GM12865 (cell line): ENCODE results near the gene KRT85.

ENCODE experiments used
- DNase-seq: peaks from one replicate; pipeline ENCODE4 v3.0.0; 2010; ENCODE audit warnings: low read depth
- H3K4me3 ChIP-seq: 2 replicates; pipeline ENCODE4 v1.5.1; 2011; ENCODE audit warnings: mild to moderate bottlenecking, low read depth, low read length, control low read depth
- CTCF ChIP-seq: IDR thresholded peaks from 2 replicates; pipeline ENCODE4 v1.5.1; 2011; ENCODE audit warnings: low read length, control low read depth, low read depth, inconsistent platforms; ENCODE audit not compliant: insufficient read depth; ENCODE audit errors: missing control alignments

Gene KRT85

DNA sequence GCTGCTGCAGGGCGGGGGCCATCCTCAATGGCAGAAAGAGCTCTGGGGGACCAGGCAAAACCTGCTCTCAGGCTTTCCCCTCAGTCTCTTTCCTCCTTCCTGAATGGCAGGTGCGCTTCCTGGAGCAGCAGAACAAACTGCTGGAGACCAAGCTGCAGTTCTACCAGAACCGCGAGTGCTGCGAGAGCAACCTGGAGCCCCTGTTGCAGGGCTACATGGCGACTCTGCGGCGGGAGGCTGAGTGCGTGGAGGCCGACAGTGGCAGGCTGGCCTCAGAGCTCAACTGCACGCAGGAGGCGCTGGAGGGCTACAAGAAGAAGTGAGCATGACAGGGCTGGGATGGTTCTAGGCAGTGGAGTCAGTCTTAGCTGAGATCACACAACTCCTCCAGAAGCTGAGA lies 23.2 kb downstream of the KRT85 start:
- DNase-seq: no peak
- no peak for TF ChIP-seq CTCF
- no peak overlapping the region for H3K4me3 ChIP-seq

DNA sequence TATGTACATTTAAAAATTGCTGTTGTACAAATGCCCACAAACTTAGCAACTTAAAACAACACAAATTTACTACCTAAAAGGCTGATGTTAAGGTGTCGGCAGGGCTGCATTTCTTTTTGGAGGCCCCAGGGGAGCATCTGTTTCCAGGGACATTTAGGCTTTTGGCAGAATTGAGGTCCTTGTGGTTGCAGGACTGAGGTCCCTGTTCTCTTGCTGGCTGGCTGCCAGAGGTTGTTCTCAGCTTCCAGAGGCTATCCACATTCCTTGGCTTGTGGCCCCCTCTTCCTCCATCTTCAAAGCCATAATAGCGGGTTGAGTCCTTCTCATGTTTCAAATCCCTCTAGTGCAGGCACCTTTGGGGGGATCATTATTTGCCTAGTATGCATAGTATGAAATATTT lies 23.7 kb downstream of the KRT85 start:
- no peak for TF ChIP-seq CTCF
- DNase-seq: no peak
- no peak overlapping the region for H3K4me3 ChIP-seq

DNA sequence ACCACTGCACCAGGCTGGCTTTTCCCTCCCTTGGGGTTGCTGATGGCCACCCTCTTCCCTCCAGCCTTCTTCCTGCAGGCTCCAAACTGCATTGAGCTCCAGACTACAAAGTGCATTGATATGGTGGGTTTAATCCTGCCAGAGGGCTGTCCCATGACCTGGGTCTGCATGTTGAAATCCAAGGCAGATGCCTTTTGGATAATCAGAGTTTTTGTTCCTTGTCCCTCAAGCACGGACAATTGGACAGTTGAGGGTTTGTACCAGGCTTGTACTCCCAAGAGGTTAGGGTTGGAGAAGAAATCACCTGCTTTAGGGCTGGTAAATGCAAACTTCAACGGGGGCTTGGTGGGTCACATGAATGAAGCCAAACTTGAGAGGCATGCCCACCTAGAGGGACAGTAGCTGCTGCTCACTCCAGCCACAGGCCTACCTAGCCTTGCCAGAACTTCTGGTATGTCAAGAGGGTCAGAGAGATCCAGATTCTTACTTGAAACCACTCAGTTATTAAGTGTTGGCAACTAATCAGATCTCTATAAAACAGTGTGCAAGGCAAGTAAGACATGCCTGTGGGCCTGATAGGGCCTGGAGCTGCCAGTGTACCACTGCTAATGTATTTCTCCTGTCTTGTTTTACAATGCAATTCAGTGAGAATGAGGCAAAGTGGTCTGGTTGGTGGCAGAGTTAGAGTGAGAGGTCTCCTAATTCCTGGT lies 24.3 kb downstream of the KRT85 start:
- no peak for DNase-seq
- TF ChIP-seq CTCF: no peak
- H3K4me3 ChIP-seq: no peak overlapping the region

- H3K4me3 ChIP-seq: no peak overlapping the region
- TF ChIP-seq CTCF: no peak
- DNase-seq: no peak
These were observed 26.2 kb downstream of the KRT85 start for GRCh38 chr12:52341066-52341580.

- no peak for DNase-seq
- TF ChIP-seq CTCF: no peak
- no peak overlapping the region for H3K4me3 ChIP-seq
These were observed 28.9 kb downstream of the KRT85 start for GRCh38 chr12:52338241-52338960.

DNA sequence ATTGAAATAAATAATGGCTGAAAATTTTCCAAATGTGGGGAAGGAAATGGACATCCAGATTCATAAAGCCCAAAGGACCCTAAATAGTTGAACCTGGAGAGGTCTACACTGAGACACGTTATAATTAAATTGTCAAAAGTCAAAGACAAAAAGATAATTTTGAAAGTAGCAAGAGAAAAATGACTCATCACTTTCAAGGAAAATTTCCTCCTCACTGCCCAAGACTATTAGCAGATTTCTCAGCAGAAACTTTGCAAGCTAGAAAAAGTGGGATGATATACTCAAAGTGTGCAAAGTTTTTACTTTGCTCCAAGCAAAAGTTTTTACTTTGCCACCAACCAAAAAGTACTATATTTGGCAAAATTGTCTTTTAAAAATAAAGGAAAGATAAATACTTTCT lies 30.2 kb downstream of the KRT85 start:
- TF ChIP-seq CTCF: no peak
- no peak for DNase-seq
- H3K4me3 ChIP-seq: no peak overlapping the region

- H3K4me3 ChIP-seq: no peak overlapping the region
- no peak for TF ChIP-seq CTCF
- no peak for DNase-seq
These were observed 30.6 kb downstream of the KRT85 start for GRCh38 chr12:52336641-52337040.
